GM12878 (cell line): ENCODE data around the gene VGLL4. TPM values are rescaled to one million over a fixed set of nuclear protein-coding genes. Genes with fewer than 3 reads are reported as not detected.

Experiments
- ATAC-seq: fragments of 200-7000 bp; cut with Tn5 transposase; 3 replicates; pipeline ENCODE4 v1.9.1; 2020; ENCODE audit warnings: mild to moderate bottlenecking, moderate library complexity
- BruUV-seq: library from RNA; stranded (reverse); fragments of 400-500 nt; replicated peaks from 2 replicates; lab custom pipeline; 2021; lab: Mats Ljungman, UMichigan
- CTCF ChIA-PET: fragments of 300-600 bp; sonication (Branson Sonifier 250); formaldehyde crosslinking; extraction: SDS; loops from one replicate; lab custom pipeline; 2021; ENCODE audit warnings: inconsistent platforms; lab: Yijun Ruan, JAX
- POLR2A ChIA-PET: fragments of 350-600 bp; formaldehyde crosslinking; extraction: SDS; loops from one replicate; lab custom pipeline; 2021; ENCODE audit warnings: inconsistent platforms; lab: Charles Lee
- RAD21 ChIA-PET: fragments of 300-600 bp; sonication (Branson Sonifier 250); formaldehyde crosslinking; loops from one replicate; lab custom pipeline; 2023; ENCODE audit warnings: antibody characterized with exemption; ENCODE audit not compliant: unreplicated experiment; lab: Charles Lee
- SMC1A ChIA-PET: fragments of 300-600 bp; sonication (Branson Sonifier 250); formaldehyde crosslinking; loops from one replicate; lab custom pipeline; 2023; ENCODE audit not compliant: unreplicated experiment, uncharacterized antibody; lab: Charles Lee
- DNase-seq: peaks from one replicate; pipeline ENCODE4 v3.0.0-alpha.2; 2011; ENCODE audit warnings: low read depth, low spot score
- FAIRE-seq: peaks from 3 replicates; lab custom pipeline; 2011; peaks lifted over from hg19 to GRCh38; lab: Jason Lieb, UNC
- H2AFZ ChIP-seq: 2 replicates; pipeline ENCODE4 v1.6.0; 2011; ENCODE audit warnings: low read depth, low read length, control low read depth; ENCODE audit not compliant: control insufficient read depth
- H3K27ac ChIP-seq: 2 replicates; pipeline ENCODE4 v1.5.1; 2011; ENCODE audit warnings: control low read depth; ENCODE audit not compliant: control insufficient read depth, insufficient read depth
- H3K27me3 ChIP-seq, 2 experiments: replicated peaks in 1 of 2; 2 replicates each; pipeline versions ENCODE4 v1.6.0 to v1.6.1; 2011; ENCODE audit warnings: low read length in 1 of 2; ENCODE audit not compliant: control insufficient read depth in 2 of 2, insufficient read depth in 2 of 2
- H3K36me3 ChIP-seq, 2 experiments: 2 replicates each; pipeline ENCODE4 v1.5.1; 2011; ENCODE audit warnings: low read length in 1 of 2; ENCODE audit not compliant: control insufficient read depth in 2 of 2, insufficient read depth in 2 of 2
- H3K4me1 ChIP-seq: 2 replicates; pipeline ENCODE4 v1.6.1; 2011; ENCODE audit warnings: mild to moderate bottlenecking, low read length, moderate library complexity, mixed read lengths; ENCODE audit not compliant: control insufficient read depth, insufficient read depth
- H3K4me2 ChIP-seq: 2 replicates; pipeline ENCODE4 v1.6.0; 2011; ENCODE audit warnings: control low read depth; ENCODE audit not compliant: control insufficient read depth, insufficient read depth
- H3K4me3 ChIP-seq: fragments of 200-600 bp; sonication (generic); 2 replicates; pipeline ENCODE4 v1.5.1; 2016
- H3K79me2 ChIP-seq: 2 replicates; pipeline ENCODE4 v1.6.0; 2011; ENCODE audit warnings: low read length; ENCODE audit not compliant: control insufficient read depth, insufficient read depth
- H3K9ac ChIP-seq: 2 replicates; pipeline ENCODE4 v1.8.0; 2011; ENCODE audit warnings: low read length, control low read depth, mixed read lengths; ENCODE audit not compliant: control insufficient read depth, insufficient read depth
- H3K9me3 ChIP-seq: replicated peaks from 3 replicates; pipeline ENCODE4 v1.5.1; 2011; ENCODE audit warnings: mild to moderate bottlenecking, low read length; ENCODE audit not compliant: control insufficient read depth, insufficient read depth
- H4K20me1 ChIP-seq: 2 replicates; pipeline ENCODE4 v1.6.0; 2011; ENCODE audit not compliant: control insufficient read depth, insufficient read depth
- ATF7 ChIP-seq: fragments of 450-650 bp; IDR thresholded peaks from 2 replicates; pipeline ENCODE4 v1.6.1; 2016; ENCODE audit warnings: low read depth, mild to moderate bottlenecking
- CEBPZ ChIP-seq: fragments of 150-350 bp; IDR thresholded peaks from 2 replicates; pipeline ENCODE4 v1.6.1; 2016; ENCODE audit warnings: low read depth, low read length
- CHD1 ChIP-seq: IDR thresholded peaks from 2 replicates; pipeline ENCODE4 v1.6.1; 2012; ENCODE audit warnings: low read depth, low read length, improper control_type of control experiment
- GABPA ChIP-seq: IDR thresholded peaks from 2 replicates; pipeline ENCODE4 v1.6.1; 2014; ENCODE audit warnings: antibody characterized with exemption, low read depth, mild to moderate bottlenecking, inconsistent platforms
- NBN ChIP-seq: fragments of 450-650 bp; IDR thresholded peaks from 2 replicates; pipeline ENCODE4 v1.6.1; 2016
- NFIC ChIP-seq: IDR thresholded peaks from 2 replicates; pipeline ENCODE4 v1.6.1; 2012; ENCODE audit warnings: low read depth, mild to moderate bottlenecking, inconsistent platforms, low read length, moderate library complexity
- NKRF ChIP-seq: fragments of 450-650 bp; conservative IDR thresholded peaks from 2 replicates; pipeline ENCODE4 v1.6.1; 2017; ENCODE audit warnings: mild to moderate bottlenecking, moderate library complexity
- PRDM15 ChIP-seq: fragments of 450-650 bp; formaldehyde crosslinking; IDR thresholded peaks from 2 replicates; pipeline ENCODE4 v1.4.0; 2020; ENCODE audit warnings: mild to moderate bottlenecking, moderate library complexity
- RB1 ChIP-seq: fragments of 450-650 bp; formaldehyde crosslinking; IDR thresholded peaks from 2 replicates; pipeline ENCODE4 v1.6.1; 2017; ENCODE audit warnings: mild to moderate bottlenecking, borderline replicate concordance
- RFX5 ChIP-seq: IDR thresholded peaks from 2 replicates; pipeline ENCODE4 v1.6.1; 2011; ENCODE audit warnings: low read depth, low read length, improper control_type of control experiment
- SMAD1 ChIP-seq: fragments of 450-650 bp; IDR thresholded peaks from 2 replicates; pipeline ENCODE4 v1.6.1; 2018; ENCODE audit warnings: mild to moderate bottlenecking, low read depth; ENCODE audit not compliant: partially characterized antibody
- SRF ChIP-seq, 2 experiments: IDR thresholded peaks; 2 replicates each; pipeline ENCODE4 v1.6.1; 2011; ENCODE audit warnings: low read depth in 2 of 2, low read length in 2 of 2, mild to moderate bottlenecking in 1 of 2, moderate library complexity in 1 of 2
- STAT3 ChIP-seq: IDR thresholded peaks from 2 replicates; pipeline ENCODE4 v1.6.1; 2011; ENCODE audit warnings: low read depth, low read length, improper control_type of control experiment
- ZBED1 ChIP-seq: IDR thresholded peaks from 2 replicates; pipeline ENCODE4 v1.6.1; 2016; ENCODE audit warnings: borderline replicate concordance
- ZNF24 ChIP-seq: fragments of 450-650 bp; IDR thresholded peaks from 2 replicates; pipeline ENCODE4 v1.6.1; 2017; ENCODE audit warnings: antibody characterized with exemption, mild to moderate bottlenecking
- WGBS: methylation state at CpG from one replicate; pipeline ENCODE4 v1.1.6; 2016; ENCODE audit warnings: low lambda C conversion rate; ENCODE audit not compliant: insufficient replicate concordance, insufficient coverage; ENCODE audit errors: missing lambda C conversion rate; 5-methylcytosine and 5-hydroxymethylcytosine counted together
- in situ Hi-C: fragments of 300-500 bp; cut with MboI; formaldehyde crosslinking; loops from 9 replicates; pipeline ENCODE4 v1.14.3; 2018; ENCODE audit warnings: mixed read lengths
- intact Hi-C: fragments of 100-400 bp; cut with micrococcal nuclease; formaldehyde crosslinking; loops from one replicate; pipeline ENCODE4 v1.14.2; 2022; ENCODE audit not compliant: unreplicated experiment
- polyA plus RNA-seq, 11 experiments: library from polyadenylated mRNA; depleted of rRNA in 4 of 11; unstranded in 6 of 11; stranded (reverse) in 5 of 11; fragments of >200 nt; fragmentation: Nextera tagmentation in 4 of 11; fragmentation: Illumina TruSeq in 1 of 11; extraction: Ambion mirVana in 4 of 11; extraction: Trizol in 1 of 11; gene quantifications; 1 replicate in 1 of 11; 2 replicates in 10 of 11; pipeline versions ENCODE4 v1.2.1 to v1.2.3, GENCODE V29; 2011 to 2016; ENCODE audit warnings: inconsistent platforms in 2 of 11, missing spikeins in 2 of 11, low read depth in 1 of 11
- total RNA-seq, 4 experiments: library from RNA; depleted of rRNA in 3 of 4; stranded (reverse); fragments of >200 nt in 3 of 4; fragmentation: Illumina TruSeq in 1 of 4; extraction: Trizol in 1 of 4; gene quantifications; 2 replicates each; pipeline versions ENCODE4 v1.2.1 to v1.2.3, GENCODE V29; 2013 to 2021

VGLL4 gene
- total and polyA plus RNA-seq, 10 of the 15 experiments (the other 5 are each of a cell fraction or from before 2014, with no cell fraction given): 0.44 to 38.1 (median 16.1) TPM

GRCh38 chr3:11619461-11619860, 24.3 kb downstream of the VGLL4 start:
- intact Hi-C loops: no loop called here
- Histone ChIP-seq H2AFZ (no peak overlapping the region), H3K4me1 (peaks cover 20% of the 10 kb centered on the region), H3K27ac (no peak overlapping the region), H3K9ac (no peak overlapping the region), H3K36me3 (no peaks in the 10 kb centered on the region; a peak in 2 of 4 replicates), H3K27me3 (no peaks in the 10 kb centered on the region), H4K20me1 (peaks cover 10% of the 10 kb centered on the region), H3K79me2 (peaks cover 94% of the 10 kb centered on the region), H3K9me3 (peaks cover 2% of the 10 kb centered on the region; the same call in 1 of the 3 replicates), H3K4me3 (no peak overlapping the region), H3K4me2 (no peak overlapping the region)
- ChIA-PET POLR2A (interaction anchor here (0.7 kb wide), 1 partner anchor 13 kb away, joined by 3 read pairs; no protein-coding TSS in a partner anchor), RAD21 (no interaction called here), SMC1A (interaction anchor here (1.4 to 3.6 kb wide), 5 partner anchors 13 to 49 kb away, joined by 3 to 11 read pairs (median 5); partner anchors contain the start of gene VGLL4), CTCF (interaction anchor here (0.7 to 1.4 kb wide), 3 partner anchors 18 to 240 kb away, joined by 3 to 7 read pairs (median 3); no protein-coding TSS in a partner anchor)
- no peak for FAIRE-seq
- over 99% methylated on average over 6 of the region's 6 CpGs for WGBS
- BruUV-seq: no TSS peak
- in situ Hi-C loops: no loop called here
- ATAC-seq: no peak
- no peak for DNase-seq
- TF ChIP-seq NKRF: no peak
- TF ChIP-seq SMAD1: no peak
- TF ChIP-seq CHD1: no peak
- no peak for TF ChIP-seq NBN
- TF ChIP-seq ATF7: no peak
- no peak for TF ChIP-seq RFX5
- TF ChIP-seq ZNF24: no peak
- no peak for TF ChIP-seq RB1
- no peak for TF ChIP-seq PRDM15
- TF ChIP-seq STAT3: no peak
- no peak for TF ChIP-seq NFIC
- no peak for TF ChIP-seq GABPA
- TF ChIP-seq CEBPZ: no peak
- TF ChIP-seq ZBED1: no peak
- TF ChIP-seq SRF (IDR thresholded peaks at IDR 0.05; ENCODE audit: low read depth in 2 of 2, low read length in 2 of 2): no peak
